Cardiac septum (tissue), 1 donor: ENCODE results near the gene CLEC2B. TPM values are rescaled to one million over a fixed set of nuclear protein-coding genes. Genes with fewer than 3 reads are reported as not detected.

ENCODE experiments used
- DNase-seq: peaks from one replicate; pipeline ENCODE4 v3.0.0-alpha.2; 2020; ENCODE audit warnings: low spot score
- intact Hi-C: fragments of 100-400 bp; cut with DNase I; formaldehyde crosslinking; loops from one replicate; pipeline ENCODE4 v1.14.0; 2022
- total RNA-seq: library from RNA; stranded (reverse); fragmentation: NEBNext Ultra II Directional; extraction: Animal tissue kit (Norgen Biotek cat#: 25700); gene quantifications from one replicate; pipeline ENCODE4 v1.2.1, GENCODE V29; 2021
- donor health status: DM: no; HTN: no; CAD: no.

CLEC2B gene
- total RNA-seq, 1 donor from 2014 or later: 6.7 TPM

DNA sequence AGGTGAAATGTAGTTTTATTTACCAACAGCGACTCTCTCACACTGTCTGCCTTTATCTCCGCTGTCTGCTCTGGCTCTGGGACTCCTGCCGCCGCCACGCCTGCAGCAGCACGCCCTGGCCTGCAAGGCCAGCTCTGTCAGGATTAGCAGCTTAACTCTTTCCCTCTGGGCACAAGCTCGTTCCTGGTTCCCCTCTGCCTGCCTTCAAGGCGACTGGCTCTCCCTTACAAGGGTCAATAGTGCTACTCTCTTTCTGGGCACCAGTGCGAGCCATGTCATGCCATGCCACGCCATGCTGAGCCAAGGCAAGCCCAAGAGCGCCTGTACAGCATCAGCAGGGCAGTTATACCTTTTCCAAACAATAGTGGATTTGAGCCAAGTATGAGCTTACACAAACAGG, 3.6 kb upstream of the CLEC2B start:
- intact Hi-C loops: no loop called here
- DNase-seq: no peak

DNA sequence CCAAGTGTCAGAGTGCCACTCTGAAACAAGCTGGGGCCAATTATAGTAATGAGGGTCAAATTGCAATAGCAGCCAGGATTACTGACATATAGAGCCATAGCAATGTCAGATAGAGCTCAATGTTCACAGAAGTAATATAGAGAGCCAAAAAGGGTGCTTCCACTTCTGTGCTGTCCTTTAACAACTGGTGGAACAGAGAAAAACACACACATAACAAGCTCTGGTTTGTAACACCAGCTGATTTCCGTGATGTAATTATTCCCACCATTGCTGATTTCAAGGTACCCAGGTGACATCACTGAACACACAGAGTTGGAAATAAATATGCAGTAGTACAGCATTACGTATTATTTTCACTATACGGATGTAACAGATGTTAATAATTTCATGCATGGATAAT, 3.0 kb upstream of the CLEC2B start:
- intact Hi-C loops: no loop called here
- no peak for DNase-seq

DNA sequence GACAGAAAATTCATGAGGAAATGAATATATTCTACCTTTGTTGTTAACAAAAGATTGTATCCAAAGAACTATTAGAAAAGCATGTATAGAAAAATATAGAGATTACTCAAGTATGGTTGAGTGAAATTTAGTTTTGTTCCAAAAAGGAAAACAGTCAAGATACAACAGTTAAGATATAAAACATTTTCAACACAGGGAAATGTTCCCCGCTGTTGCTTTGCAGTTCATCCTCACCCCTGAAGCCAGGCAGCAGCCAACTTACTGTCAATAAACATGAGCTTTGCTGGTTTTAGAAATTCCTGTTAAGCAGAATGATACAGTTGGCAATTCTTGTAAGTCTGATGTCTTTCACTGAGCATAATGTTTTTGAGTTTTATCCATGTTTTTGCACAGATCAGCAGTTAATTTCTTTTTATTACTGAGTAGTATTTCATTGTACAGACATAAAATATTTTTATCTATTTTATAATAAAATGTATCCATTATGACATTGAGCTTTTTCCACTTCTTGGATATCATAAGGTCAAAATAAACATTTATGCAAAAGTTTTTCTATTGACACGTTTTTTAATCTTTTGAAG, 1.2 kb upstream of the CLEC2B start:
- DNase-seq: no peak
- intact Hi-C loops: no loop called here

DNA sequence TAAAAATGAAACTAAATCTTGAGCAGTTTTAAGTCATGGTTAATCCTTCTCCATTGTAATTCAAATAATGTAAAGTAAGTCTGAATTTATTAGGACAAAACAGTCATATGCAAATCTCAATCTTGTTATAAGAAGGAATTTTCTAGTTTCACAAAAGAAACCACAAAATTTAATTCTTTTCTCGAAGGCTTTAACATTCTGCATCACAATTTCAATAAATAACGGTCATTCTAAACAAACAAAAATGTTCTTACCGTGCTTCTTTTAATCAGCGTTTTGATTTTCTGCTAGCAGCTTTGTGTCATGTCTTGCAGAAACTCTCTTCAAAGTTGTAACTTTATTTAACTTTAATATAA, 225 bp downstream of the CLEC2B start:
- DNase-seq: no peak
- intact Hi-C loops: loop anchor here (10.0 kb wide), 2 partner anchors 224 to 496 kb away; no protein-coding TSS in a partner anchor

- no peak for DNase-seq
- intact Hi-C loops: loop anchor here (10.0 kb wide), 2 partner anchors 224 to 496 kb away; no protein-coding TSS in a partner anchor
These were observed 798 bp downstream of the CLEC2B start for GRCh38 chr12:9868311-9868801.

DNA sequence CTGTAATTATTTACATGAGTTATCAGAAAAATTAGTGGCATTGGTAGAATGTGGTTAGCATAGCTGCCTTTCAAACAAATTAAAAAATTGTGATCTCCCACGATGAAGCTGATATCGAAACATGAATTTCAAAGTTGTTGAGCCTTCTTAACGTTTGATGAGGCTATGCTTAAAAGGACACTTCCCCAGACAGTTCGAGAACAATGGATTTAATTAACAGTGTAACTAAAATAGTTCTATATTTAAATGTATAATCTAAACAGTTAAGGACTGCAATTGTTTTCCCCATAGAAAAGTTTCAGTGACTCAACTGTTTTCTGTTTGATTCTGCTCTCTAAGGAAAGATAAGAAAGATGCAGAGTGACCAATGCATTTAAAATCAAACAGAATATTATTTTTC, 1.6 kb downstream of the CLEC2B start:
- intact Hi-C loops: loop anchor here (10.0 kb wide), 2 partner anchors 223 to 497 kb away; no protein-coding TSS in a partner anchor
- no peak for DNase-seq

GRCh38 chr12:9866860-9867269, 2.3 kb downstream of the CLEC2B start:
- no peak for DNase-seq

GRCh38 chr12:9864913-9865675, 4.1 kb downstream of the CLEC2B start:
- intact Hi-C loops: loop anchor here (10.0 kb wide), 2 partner anchors 220 to 500 kb away; no protein-coding TSS in a partner anchor
- no peak for DNase-seq

More at GRCh38 chr12:9866860-9867269, 2.3 kb downstream of the CLEC2B start:
- intact Hi-C loops: loop anchor here (10.0 kb wide), 2 partner anchors 222 to 498 kb away; no protein-coding TSS in a partner anchor

DNA sequence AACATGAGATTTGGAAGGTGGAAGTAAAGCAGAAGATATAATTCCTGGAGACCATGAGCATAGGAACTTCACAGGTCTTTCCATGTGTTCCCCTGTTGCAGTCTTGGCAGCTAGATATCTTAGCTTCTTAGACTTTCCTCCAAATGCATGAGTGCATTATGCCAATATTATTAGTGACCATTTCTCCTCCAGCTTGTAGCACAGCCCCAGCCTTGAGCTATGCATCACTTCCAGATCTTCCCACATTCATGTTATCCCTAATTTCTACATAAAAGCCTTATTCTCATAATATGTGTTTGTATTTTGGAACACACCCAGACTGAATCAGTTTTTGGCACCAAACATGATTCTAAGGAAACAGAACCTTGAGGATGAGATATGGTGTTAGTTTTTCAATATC, 11.0 kb downstream of the CLEC2B start:
- DNase-seq: no peak
- intact Hi-C loops: no loop called here

DNA sequence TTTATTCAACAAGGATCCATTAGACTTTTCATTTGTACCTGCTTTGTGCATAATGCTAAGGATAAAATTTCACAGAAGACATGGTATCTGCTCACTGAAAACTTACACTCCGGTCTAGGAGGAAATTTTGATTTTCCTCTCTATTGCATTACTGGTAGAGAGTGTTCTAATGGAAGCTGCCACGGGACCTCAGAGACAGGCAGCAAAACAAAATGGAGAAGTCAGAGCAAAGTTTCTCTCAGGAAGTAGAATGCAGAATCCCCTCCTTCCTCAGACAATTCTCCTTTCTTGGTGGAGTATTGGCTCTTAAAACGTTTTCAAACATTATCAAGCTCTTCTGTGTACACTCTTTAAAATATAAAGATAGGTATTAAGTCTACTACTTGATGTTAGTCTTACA, 12.3 kb downstream of the CLEC2B start:
- no peak for DNase-seq
- intact Hi-C loops: no loop called here

- no peak for DNase-seq
- intact Hi-C loops: no loop called here
These were observed 13.0 kb downstream of the CLEC2B start for GRCh38 chr12:9856151-9856550.

DNA sequence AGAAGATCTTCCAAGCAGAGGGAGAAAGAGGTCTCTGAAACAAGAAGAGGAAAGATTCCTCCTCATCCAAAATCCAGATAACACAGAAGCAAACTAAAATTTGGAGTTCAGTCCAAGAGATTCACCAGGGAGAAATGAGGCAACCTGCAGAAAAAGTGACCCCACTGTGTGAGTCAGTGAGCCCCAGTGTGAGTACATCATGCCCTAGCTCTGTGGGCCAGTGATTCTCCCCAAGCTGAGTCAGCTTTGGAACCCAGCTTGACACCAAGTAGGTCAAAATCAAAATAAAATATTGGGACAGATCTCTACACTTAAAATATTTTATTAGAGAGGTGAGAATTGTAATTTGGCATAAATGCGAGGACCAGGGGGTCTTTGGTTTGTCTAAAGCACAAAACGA, 17.2 kb downstream of the CLEC2B start:
- no peak for DNase-seq
- intact Hi-C loops: no loop called here

DNA sequence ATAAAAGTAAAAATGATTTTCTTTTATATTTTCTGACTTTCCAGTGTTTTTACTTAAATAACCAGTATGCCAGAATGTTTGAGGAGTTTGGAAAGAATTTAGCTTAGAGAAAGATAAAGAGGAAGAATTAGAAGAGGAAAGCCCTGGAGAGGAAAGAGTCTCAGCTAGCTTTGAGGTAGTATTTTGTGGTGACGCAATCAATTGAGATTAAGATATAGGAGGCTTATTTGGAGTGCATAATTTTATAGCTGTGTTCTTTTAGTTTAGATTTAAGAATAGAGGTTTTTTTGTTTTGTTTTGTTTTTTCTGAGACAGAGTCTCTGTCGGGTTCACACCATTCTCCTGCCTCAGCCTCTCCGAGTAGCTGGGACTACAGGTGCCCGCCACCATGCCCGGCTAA, 18.1 kb downstream of the CLEC2B start:
- no peak for DNase-seq
- intact Hi-C loops: no loop called here

GRCh38 chr12:9848899-9849298, 20.3 kb downstream of the CLEC2B start:
- intact Hi-C loops: no loop called here
- DNase-seq: no peak

- DNase-seq: no peak
These were observed 25.7 kb downstream of the CLEC2B start for GRCh38 chr12:9843407-9843806.

DNA sequence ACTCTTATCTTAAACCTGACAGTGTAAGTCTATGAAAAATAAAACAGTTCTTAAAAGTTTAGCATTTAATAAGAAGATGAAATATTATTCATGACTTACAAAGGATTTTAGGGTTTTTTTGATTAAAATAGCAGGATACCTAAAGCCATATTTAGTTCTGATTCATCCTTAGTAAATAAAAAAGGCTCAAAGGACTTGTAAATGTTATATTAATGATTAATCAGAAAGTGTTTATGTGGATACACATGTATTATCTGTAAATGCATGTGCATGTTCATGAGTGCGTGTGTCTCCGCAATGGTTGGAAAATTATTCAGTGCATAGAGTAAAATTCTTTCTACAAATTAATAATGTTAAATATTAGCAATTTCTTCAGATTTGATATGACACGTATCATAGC, 37.4 kb downstream of the CLEC2B start:
- intact Hi-C loops: no loop called here

More at GRCh38 chr12:9843407-9843806, 25.7 kb downstream of the CLEC2B start:
- intact Hi-C loops: no loop called here

DNA sequence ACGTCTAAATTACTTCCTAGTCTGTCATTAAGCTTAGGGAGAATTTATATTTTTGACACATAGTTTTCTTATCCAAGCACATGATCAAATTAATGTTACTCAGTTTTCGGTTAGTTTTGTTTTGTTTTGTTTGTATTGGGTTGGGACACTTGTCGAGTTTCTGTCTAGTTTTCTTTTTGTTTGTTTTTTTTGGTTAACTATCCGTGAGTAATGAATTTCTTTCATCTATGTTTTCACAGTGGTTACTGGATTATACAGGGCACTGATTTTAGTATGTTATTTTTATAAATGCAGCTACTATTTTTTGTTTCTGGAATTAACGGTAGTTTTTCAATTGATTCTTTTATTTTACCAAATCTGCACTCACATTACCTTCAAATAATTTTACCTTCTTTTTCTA, 39.2 kb downstream of the CLEC2B start:
- no peak for DNase-seq
- intact Hi-C loops: no loop called here

More for the DNA sequence above, 37.4 kb downstream of the CLEC2B start:
- no peak for DNase-seq

GRCh38 chr12:9829483-9829882, 39.7 kb downstream of the CLEC2B start:
- intact Hi-C loops: no loop called here

GRCh38 chr12:9827209-9827888, 41.8 kb downstream of the CLEC2B start, which contains the start of gene KLRF1:
Gene KLRF1 (plus strand): TSS chr12:9827481. CDS start chr12:9827545, 64 bp downstream.
- DNase-seq: no peak
- intact Hi-C loops: no loop called here

More at GRCh38 chr12:9829483-9829882, 39.7 kb downstream of the CLEC2B start:
- DNase-seq: no peak

GRCh38 chr12:9820281-9820930, 48.7 kb downstream of the CLEC2B start:
- DNase-seq: no peak
- intact Hi-C loops: no loop called here
